Measurements from ENCODE around the gene KLHL10. TPM values are rescaled to one million over a fixed set of nuclear protein-coding genes. Genes with fewer than 3 reads are reported as not detected.

Gene KLHL10
- not detected in 2 replicates for total RNA-seq

GRCh38 chr17:41837761-41838538 is at the start of gene KLHL10:
Gene KLHL10, plus strand, starts transcription at chr17:41837825. Its CDS starts 108 bp downstream, at chr17:41837933.

GRCh38 chr17:41811549-41812380 is 25.9 kb upstream of the KLHL10 start, which contains the start of gene P3H4:
Gene P3H4, minus strand, starts transcription at chr17:41811949. Its CDS starts 34 bp downstream, at chr17:41811915.

GRCh38 chr17:41812381-41813151 is 25.1 kb upstream of the KLHL10 start, which contains the start of gene FKBP10:
Gene FKBP10, plus strand, starts transcription at chr17:41813004. Its CDS starts 31 bp downstream, at chr17:41813035.

DNA sequence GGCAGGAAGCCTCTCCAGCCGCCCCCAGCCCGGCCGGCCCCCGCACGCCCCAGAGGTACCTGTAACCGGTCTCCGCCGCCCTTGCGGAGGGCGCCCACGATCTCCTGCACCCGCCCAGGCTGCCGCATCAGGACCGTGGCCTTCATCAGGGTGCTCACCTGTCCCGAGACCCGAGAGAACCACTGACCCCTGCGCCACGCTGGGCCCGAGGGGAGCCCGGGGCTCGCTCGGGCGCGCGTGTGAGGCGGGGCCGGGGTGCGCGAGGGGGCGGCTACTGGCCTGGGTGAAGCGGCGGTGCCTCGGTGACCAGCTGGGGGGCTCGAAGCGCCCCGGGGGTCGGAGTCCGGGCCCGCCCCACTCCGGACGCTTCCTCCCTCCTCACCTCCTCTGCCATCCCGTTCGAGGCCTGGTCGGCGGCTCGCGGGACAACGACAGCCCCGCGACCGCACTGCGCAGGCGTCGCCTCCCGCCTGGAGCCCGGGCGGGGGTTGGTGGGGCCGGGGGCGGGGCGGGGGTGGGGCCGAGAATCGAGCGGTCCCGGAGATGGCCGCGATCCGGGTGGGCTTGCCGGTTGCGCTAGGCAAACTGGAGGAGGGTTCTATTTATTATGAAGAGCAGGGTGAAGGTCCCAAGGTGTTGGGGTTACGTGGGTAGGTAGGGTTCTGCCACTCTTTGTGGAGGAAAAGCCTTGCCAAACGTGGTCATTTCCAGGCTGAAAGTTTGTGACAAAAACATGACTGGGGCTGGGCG is 1.6 kb upstream of the KLHL10 start, which contains the start of gene NT5C3B:
NT5C3B (minus strand) TSS at position 433 of the 750 bp plus-strand sequence; CDS start at position 394, 39 bp downstream.

DNA sequence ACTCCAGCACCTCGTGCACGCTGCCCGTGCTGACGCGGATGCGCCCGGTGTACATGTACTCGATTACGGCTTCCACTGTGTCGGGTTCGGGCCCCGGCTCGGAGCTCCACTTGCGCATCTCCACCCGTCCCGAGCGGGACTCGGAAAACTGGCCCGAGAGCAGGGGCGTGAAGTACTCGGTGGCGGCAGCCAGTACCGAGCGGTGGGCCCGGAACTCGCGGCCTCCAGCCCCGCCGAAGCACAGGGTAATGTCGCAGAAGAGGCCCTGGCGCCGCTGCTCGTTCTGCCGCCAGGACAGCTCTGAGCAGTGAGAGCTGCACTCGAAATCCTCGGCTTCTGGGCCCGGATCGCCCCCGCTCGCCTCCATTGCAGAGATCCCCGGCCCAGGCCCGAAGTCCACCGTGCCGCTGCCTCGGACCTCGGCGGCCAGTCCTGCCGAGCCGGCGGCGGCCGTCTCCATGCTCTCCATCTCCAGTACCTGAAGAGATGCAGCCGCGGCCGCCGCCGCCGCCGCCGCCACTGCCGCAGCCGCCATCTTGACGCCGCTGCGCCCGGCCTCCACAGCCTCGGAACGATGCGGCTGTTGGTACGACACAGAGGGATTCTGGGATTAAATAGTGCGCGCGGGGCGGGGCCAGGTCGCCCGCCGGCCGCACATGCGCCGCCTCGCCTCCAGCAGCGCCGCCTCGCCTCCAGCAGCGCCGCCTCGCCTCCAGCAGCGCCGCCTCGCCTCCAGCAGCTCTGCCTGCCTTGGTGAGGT is 27.4 kb downstream of the KLHL10 start, which contains the start of gene KLHL11:
KLHL11 (minus strand) TSS at position 588 of the 760 bp plus-strand sequence; CDS start at position 535, 53 bp downstream.

Small RNAs within 50 kb of the gene (small RNA-seq; reads per million reads assigned to genes)
- not detected for gene AC125257.2

Other genes with a start within 250 kb of the KLHL10 start
- gene KRT16, start 225.1 kb upstream of the KLHL10 start, total RNA-seq = not detected in 2 replicates
- 0.22 and 0.80 TPM in 2 replicates for gene KRT17, start 213.2 kb upstream of the KLHL10 start, total RNA-seq
- 102 and 109 TPM in 2 replicates for gene EIF1, start 148.9 kb upstream of the KLHL10 start, total RNA-seq
- not detected in 2 replicates for gene GAST, start 125.5 kb upstream of the KLHL10 start, total RNA-seq
- 0.07 and 0.53 TPM in 2 replicates for gene HAP1, start 103.2 kb upstream of the KLHL10 start, total RNA-seq
- gene JUP, start 51.1 kb upstream of the KLHL10 start, total RNA-seq = 107 and 115 TPM in 2 replicates
- 40.0 and 52.8 TPM in 2 replicates for gene P3H4, start 25.9 kb upstream of the KLHL10 start, total RNA-seq
- gene FKBP10, start 24.8 kb upstream of the KLHL10 start, total RNA-seq = 129 and 131 TPM in 2 replicates
- gene NT5C3B, start 1.6 kb upstream of the KLHL10 start, total RNA-seq = 54.5 and 71.5 TPM in 2 replicates
- 35.5 and 38.2 TPM in 2 replicates for gene KLHL11, start 27.6 kb downstream of the KLHL10 start, total RNA-seq
- gene ACLY, start 81.1 kb downstream of the KLHL10 start, total RNA-seq = 309 and 427 TPM in 2 replicates
- gene ODAD4, start 92.8 kb downstream of the KLHL10 start, total RNA-seq = 0.13 and 0.36 TPM in 2 replicates
- 61.8 and 67.2 TPM in 2 replicates for gene CNP, start 129.0 kb downstream of the KLHL10 start, total RNA-seq
- 93.2 and 95.2 TPM in 2 replicates for gene DNAJC7, start 179.6 kb downstream of the KLHL10 start, total RNA-seq
- gene NKIRAS2, start 182.3 kb downstream of the KLHL10 start, total RNA-seq = 47.7 and 48.0 TPM in 2 replicates
- gene C17orf113, start 212.8 kb downstream of the KLHL10 start, total RNA-seq = 0.07 and 0.13 TPM in 2 replicates